ACC112 (cell line): ENCODE measurements around the gene SCIN.
"Not testable (repeated sequence)": the region's sequence is repeated elsewhere in the genome, so short reads cannot be mapped to it uniquely, and the experiment has no call there.

Source experiments
- H2AFZ ChIP-seq: fragments of 200-600 bp; sonication (generic); one replicate; pipeline ENCODE4 v1.6.0; 2017; ENCODE audit warnings: antibody characterized with exemption, low read length; ENCODE audit not compliant: unreplicated experiment
- H3K27ac ChIP-seq: fragments of 200-600 bp; sonication (generic); 2 replicates; pipeline ENCODE4 v1.5.1; 2014; ENCODE audit warnings: low read depth, mild to moderate bottlenecking, antibody characterized with exemption, low read length, moderate library complexity
- H3K27me3 ChIP-seq: fragments of 200-600 bp; sonication (generic); 2 replicates; pipeline ENCODE4 v1.6.1; 2014; ENCODE audit warnings: mild to moderate bottlenecking, antibody characterized with exemption, low read length, moderate library complexity, mixed read lengths; ENCODE audit not compliant: insufficient read depth
- H3K36me3 ChIP-seq: fragments of 200-600 bp; sonication (generic); 2 replicates; pipeline ENCODE4 v1.6.1; 2016; ENCODE audit warnings: mild to moderate bottlenecking, antibody characterized with exemption, low read length, moderate library complexity, mixed read lengths; ENCODE audit not compliant: insufficient read depth
- H3K4me1 ChIP-seq: fragments of 200-600 bp; sonication (generic); one replicate; pipeline ENCODE4 v1.6.1; 2016; ENCODE audit warnings: low read length, mixed read lengths; ENCODE audit not compliant: insufficient read depth, unreplicated experiment, control insufficient read depth
- H3K4me3 ChIP-seq: fragments of 200-600 bp; sonication (generic); 2 replicates; pipeline ENCODE4 v1.5.1; 2014; ENCODE audit warnings: mild to moderate bottlenecking, low read depth, low read length
- H3K79me2 ChIP-seq: fragments of 200-600 bp; sonication (generic); one replicate; pipeline ENCODE4 v1.6.0; 2016; ENCODE audit warnings: low read length; ENCODE audit not compliant: control insufficient read depth, unreplicated experiment, insufficient read depth

The SCIN gene

DNA sequence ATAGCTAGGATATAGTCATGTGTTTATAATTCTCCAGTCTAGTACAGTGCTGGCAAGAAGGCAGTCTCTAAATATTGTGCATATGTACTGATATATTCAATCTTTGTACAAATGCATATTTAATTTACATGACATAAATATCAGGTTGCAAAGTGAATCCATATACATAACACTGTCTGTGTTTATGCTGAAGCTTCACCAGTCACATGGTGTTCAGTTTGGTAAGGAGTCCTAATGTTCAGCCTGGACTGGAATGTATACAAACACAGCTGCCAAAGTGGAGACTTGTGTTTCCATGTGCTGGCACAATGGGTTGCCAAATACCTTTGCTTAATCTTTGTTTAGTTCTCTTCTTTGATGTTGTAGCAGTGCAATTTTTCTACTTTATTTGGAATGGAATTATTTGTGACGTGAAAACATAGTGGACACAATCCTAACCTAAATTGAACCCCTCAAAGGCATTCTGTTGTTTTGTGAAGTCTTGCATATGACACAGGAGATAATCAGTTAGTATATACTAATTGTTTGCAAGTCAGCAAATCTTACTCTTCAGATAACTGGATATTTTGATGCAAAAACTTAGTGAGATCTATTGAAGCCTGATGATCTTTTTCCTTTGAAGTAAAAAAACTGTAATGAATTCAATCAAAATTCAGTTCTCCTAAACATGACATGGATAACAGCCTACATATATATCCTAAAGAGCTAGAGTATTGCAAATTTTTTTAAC lies 99.6 kb downstream of the SCIN start:
- no peak overlapping the region for H3K4me3 ChIP-seq
- no peaks in the 10 kb centered on the region for H3K27me3 ChIP-seq
- no peak overlapping the region for H2AFZ ChIP-seq
- no peak overlapping the region for H3K27ac ChIP-seq
- H3K36me3 ChIP-seq, result no peaks in the 10 kb centered on the region
- H3K79me2 ChIP-seq, result no peaks in the 10 kb centered on the region
- H3K4me1 ChIP-seq, result peaks cover 5% of the 10 kb centered on the region

DNA sequence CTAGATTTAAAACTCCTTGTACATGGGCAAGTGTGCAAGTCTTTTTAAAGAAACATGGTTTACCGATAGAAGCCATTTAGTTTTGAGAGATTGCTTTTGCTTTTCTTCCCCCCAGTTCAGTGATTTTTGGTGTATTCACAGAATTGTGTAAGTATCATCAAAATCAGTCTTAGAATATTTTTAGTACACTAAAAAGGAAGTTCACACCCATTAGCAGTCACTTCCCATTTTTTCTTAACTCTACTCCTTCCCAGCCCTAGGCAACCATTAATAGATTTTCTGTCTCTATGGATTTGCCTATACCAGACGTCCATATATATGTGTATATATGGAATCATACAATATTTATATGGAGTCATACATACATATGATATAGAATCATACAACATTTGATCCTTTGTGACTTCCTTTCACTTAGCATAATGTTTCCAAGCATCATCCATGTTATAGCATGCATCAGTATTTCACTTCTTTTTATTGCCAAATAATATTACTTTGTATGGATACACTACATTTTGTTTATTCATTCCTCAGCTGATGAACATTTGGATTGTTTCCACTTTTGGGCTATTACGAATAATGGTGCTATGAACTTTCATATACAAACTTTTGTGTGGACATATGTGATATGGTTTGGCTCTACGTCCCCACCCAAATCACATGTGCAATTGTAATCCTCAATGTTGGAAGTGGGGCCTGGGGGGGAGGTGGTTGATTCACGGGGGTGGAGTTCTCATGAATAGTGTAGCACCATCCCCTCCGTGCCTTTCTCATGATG lies 100.4 kb downstream of the SCIN start:
- peaks cover 5% of the 10 kb centered on the region for H3K4me1 ChIP-seq
- no peaks in the 10 kb centered on the region for H3K27me3 ChIP-seq
- H3K4me3 ChIP-seq, result no peak overlapping the region
- no peak overlapping the region for H2AFZ ChIP-seq
- no peak overlapping the region for H3K27ac ChIP-seq
- no peaks in the 10 kb centered on the region for H3K36me3 ChIP-seq
- H3K79me2 ChIP-seq, result no peaks in the 10 kb centered on the region

DNA sequence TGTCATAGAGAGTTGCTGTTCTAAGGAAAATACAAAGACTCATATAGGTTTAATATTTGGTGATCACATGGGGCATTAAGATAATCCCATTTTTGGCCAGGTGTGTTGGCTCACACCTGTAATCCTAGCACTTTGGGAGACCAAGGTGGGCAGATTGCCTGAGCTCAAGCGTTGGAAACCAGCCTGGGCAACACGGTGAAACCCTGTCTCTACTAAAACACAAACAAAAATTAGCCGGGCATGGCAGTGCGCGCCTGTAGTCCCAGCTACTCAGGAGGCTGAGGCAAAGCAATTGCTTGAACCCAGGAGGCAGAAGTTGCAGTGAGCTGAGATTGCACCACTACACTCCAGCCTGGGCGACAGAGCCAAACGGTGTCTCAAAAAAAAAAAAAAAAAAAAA lies 102.9 kb downstream of the SCIN start:
- not testable (repeated sequence) for H3K4me1 ChIP-seq, H3K27ac ChIP-seq, H2AFZ ChIP-seq, H3K4me3 ChIP-seq, H3K79me2 ChIP-seq, H3K36me3 ChIP-seq, H3K27me3 ChIP-seq

DNA sequence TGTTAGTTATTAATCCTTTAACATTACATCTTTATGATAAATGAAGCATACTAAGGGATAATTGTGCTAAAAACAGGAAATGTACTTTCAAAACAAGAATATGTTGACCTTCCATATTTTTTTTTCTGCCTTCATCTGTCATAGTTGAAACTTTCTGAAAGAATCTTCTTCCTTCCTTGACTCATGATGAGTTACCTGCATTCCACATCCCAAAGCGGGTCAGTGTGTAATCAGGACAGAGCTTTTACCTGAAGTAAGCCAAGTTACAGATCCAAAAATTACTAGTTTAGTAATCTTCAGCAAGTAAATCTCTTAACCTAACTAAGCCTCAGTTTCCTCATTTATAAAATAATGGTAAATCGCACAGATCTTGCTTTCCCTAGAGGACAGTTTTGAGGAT lies 103.5 kb downstream of the SCIN start:
- H3K4me3 ChIP-seq, result no peak overlapping the region
- H3K36me3 ChIP-seq, result no peaks in the 10 kb centered on the region
- H3K27ac ChIP-seq, result no peak overlapping the region
- peak overlapping the region; percentile 60 for H2AFZ ChIP-seq
- H3K79me2 ChIP-seq, result no peaks in the 10 kb centered on the region
- no peaks in the 10 kb centered on the region for H3K27me3 ChIP-seq
- peaks cover 5% of the 10 kb centered on the region for H3K4me1 ChIP-seq

DNA sequence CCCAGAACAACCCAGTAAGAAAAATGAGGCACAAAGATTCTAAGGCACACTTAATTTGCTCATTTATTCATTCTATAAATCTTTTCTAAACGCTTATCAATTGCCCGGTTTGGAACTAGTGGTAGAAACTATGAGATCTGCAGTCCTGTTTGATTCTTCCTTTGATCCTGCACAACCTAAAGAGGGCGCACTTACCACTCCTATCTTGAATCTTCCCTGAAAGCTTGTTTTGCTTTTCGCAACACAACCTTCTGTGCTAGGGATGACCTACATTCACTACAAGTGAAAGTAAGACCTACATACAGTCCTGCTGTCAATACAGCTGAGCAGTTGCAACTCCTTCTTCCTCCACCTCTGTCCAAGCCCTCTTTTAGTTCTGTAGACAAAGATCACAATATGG lies 104.3 kb downstream of the SCIN start:
- Histone ChIP-seq H3K27ac (no peak overlapping the region), H3K27me3 (no peaks in the 10 kb centered on the region), H2AFZ (no peak overlapping the region), H3K79me2 (no peaks in the 10 kb centered on the region), H3K4me1 (peaks cover 5% of the 10 kb centered on the region), H3K36me3 (no peaks in the 10 kb centered on the region), H3K4me3 (no peak overlapping the region)

DNA sequence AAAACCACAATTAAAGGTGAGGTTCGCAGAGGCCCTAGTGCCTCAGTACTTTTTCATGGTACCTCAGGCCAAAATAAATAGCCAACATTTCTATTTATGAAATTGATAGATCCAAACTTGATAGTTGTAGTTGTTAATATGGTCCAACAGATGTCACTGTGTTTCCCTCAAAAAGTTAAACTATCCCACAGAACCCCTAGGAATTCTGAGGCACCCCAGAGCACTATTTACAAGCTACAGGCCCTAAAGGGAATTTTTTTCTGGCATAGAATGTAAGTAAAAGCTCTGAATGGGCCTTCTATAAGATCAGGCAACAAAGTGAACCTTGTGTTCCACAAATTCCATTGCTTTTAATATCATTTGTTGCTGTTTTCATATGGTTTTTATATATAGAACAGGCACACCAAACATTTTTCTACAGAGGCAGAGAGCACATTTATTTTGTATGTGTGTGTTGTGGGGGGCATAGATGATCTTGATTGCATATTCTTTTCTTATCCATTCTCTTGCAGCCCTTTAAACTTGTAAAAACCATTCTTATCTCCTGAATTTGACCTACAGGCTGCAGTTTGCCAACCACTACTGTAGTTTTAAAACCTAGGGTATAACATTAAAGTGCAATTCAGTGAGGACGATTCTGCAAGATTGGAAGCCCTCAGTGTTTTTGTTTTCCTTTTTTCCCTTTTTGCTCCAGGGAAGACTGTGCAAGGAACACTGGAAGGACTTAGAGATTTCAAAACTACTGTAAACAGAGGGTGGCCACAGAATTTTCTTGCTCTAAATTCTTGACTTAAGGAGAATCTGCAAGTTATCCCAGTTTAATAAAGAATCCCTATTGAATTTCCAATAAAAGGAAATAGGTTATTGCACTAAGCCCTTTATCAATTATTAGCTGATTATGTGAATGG lies 113.4 kb downstream of the SCIN start:
- no peak overlapping the region for H3K27ac ChIP-seq
- no peaks in the 10 kb centered on the region for H3K36me3 ChIP-seq
- no peak overlapping the region for H3K4me3 ChIP-seq
- no peaks in the 10 kb centered on the region for H3K27me3 ChIP-seq
- H3K79me2 ChIP-seq, result peaks cover 12% of the 10 kb centered on the region
- H3K4me1 ChIP-seq, result no peaks in the 10 kb centered on the region
- H2AFZ ChIP-seq, result no peak overlapping the region

DNA sequence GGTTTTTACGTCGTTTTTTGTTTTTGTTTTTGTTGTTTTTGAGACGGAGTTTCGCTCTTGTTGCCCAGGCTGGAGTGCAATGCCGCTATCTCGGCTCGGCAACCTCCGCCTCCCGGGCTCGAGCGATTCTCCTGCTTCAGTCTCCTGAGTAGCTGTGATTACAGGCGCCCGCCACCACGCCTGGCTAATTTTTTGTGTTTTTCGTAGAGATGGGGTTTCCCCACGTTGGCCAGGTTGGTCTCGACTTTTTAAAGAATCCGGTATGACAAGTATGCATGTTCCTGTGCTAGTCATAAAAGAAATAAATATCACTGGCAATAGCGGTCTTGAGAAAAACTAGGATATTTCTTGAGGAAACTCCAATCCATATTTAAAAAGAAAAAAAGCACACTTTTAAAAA lies 114.2 kb downstream of the SCIN start:
- no peaks in the 10 kb centered on the region for H3K36me3 ChIP-seq
- no peak overlapping the region for H3K4me3 ChIP-seq
- no peaks in the 10 kb centered on the region for H3K27me3 ChIP-seq
- peaks cover 20% of the 10 kb centered on the region for H3K79me2 ChIP-seq
- no peak overlapping the region for H2AFZ ChIP-seq
- peaks cover 4% of the 10 kb centered on the region for H3K4me1 ChIP-seq
- no peak overlapping the region for H3K27ac ChIP-seq

DNA sequence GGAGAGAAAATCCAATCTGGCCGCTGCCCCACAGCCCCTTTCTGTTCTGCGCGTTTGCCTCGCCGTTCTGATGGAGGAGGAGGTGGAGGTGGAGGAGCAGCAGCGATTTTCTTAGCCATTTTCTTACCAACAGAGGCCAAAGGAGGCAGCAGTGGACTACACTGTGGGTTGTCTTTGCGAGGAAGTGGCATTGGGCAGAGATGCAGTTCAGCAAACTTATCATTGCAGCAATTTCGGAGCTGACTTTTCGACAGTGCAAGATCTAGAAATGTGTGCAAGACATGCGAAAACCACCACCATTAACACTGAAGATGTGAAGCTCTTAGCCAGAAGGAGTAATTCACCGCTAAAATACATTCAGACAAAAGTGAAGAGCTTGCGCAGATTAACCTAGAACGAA lies 115.0 kb downstream of the SCIN start:
- Histone ChIP-seq H3K27me3 (no peaks in the 10 kb centered on the region), H2AFZ (no peak overlapping the region), H3K27ac (no peak overlapping the region), H3K4me1 (peaks cover 13% of the 10 kb centered on the region), H3K36me3 (no peaks in the 10 kb centered on the region), H3K4me3 (no peak overlapping the region), H3K79me2 (peaks cover 27% of the 10 kb centered on the region)

DNA sequence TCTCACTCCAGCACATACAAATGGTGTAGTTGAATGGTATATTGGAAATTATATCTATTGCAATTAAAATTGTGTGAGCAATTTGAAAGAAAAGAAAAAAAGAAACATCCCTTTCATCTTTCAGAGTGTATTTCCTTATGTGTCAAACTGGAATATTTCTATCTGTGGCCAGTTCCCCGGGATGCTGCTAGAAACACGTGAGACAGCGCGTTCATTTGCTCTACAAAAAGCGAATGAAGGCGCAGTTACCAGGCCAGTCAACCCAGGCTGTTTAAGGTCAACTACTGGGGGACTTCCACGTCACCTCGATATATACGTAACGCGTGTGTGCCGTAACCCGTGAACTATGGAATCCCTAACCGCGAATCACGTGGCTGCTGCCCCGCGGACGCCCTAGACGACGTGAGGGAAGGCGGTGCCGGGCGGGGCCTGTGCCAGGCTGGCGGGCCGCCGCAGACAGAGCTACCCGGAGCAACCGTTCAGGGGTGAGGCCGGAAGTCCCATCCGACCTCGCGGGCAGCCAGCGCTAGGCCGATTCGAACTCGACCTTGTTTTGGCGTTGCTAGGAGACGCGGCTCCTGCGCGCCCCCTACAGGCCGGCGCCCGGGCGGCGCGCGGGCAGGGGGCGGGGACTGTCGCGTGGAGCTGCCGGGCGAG lies 115.8 kb downstream of the SCIN start:
- H3K27me3 ChIP-seq, result no peaks in the 10 kb centered on the region
- H3K4me1 ChIP-seq, result peaks cover 15% of the 10 kb centered on the region
- H3K36me3 ChIP-seq, result no peaks in the 10 kb centered on the region
- H3K4me3 ChIP-seq, result peak overlapping the region; percentile 82
- peak overlapping the region; percentile 75 for H3K27ac ChIP-seq
- peak overlapping the region; percentile 94 for H2AFZ ChIP-seq
- peaks cover 31% of the 10 kb centered on the region for H3K79me2 ChIP-seq
